ENCODE results near the gene FOSL1. TPM values are rescaled to one million over a fixed set of nuclear protein-coding genes. Genes with fewer than 3 reads are reported as not detected.

The FOSL1 gene
- total and polyA plus RNA-seq, 2 donors (not counting 1 experiment from before 2014, with no cell fraction given), result 2.3 TPM; not detected in 1

DNA sequence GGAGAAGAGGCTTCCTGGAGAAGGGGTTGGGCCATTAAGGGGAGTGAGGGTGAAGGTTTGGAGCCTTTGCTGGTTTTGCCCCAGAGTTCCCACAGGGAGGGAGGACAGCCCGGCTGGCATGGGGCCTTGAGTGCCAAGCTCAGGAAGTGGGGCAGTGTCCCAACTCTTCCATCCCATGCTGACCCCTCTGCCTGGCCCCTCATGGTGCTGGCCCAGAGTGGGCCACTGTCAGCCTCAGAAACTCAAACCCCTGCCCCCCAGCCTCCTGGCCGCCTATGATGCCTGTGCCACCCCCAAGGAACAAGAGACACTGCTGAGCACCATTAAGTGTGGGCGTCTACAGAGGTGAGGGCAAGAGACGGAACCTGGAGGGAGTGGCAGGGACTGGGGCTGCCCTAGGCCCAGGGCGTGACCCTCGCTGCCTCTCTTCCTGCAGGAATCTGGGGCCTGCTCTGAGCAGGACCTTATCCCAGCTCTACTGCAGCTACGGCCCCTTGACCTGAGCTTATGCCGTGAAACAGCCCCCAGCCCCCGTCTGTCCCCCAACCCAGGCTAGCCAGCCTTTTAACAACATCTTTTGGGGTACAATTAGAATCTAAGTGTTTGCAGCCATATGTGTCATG is 34.5 kb downstream of the FOSL1 start:
- H3K4me2 ChIP-seq (replicated peaks; ENCODE audit: low read depth, low read length, poor library complexity, severe bottlenecking), result no peak overlapping the region
- no peak overlapping the region for H3K4me3 ChIP-seq (ENCODE audit: control extremely low read depth in 1 of 5, extremely low read depth in 1 of 5, insufficient read depth in 1 of 5, low read depth in 2 of 5, low read length in 4 of 5)
- peaks cover 0 to 52% of the 10 kb centered on the region in 2 experiments for H3K36me3 ChIP-seq (replicated peaks in 1 of 2; ENCODE audit: control extremely low read depth in 1 of 2, control insufficient read depth in 1 of 2, extremely low read depth in 1 of 2, insufficient read depth in 2 of 2, low read length in 1 of 2)
- H3K4me3 Mint-ChIP-seq, result no peak overlapping the region
- H4K20me1 ChIP-seq (ENCODE audit: control insufficient read depth, insufficient read depth, low read length, poor library complexity, severe bottlenecking), result peaks cover 34% of the 10 kb centered on the region
- H3K9me3 ChIP-seq (ENCODE audit: control extremely low read depth in 1 of 3, control insufficient read depth in 2 of 3, insufficient read depth in 1 of 3, low read length in 2 of 3), result no peaks in the 10 kb centered on the region
- ATAC-seq (ENCODE audit: low read depth) (no peak), DNase-seq (no peak)
- H3K27ac ChIP-seq (ENCODE audit: low read length in 2 of 2), result no peak overlapping the region
- H3K79me2 ChIP-seq (ENCODE audit: control insufficient read depth, insufficient read depth, low read length), result peaks cover 30% of the 10 kb centered on the region
- H3K9me3 Mint-ChIP-seq (ENCODE audit: insufficient read depth), result no peaks in the 10 kb centered on the region
- WGBS (ENCODE audit: insufficient coverage), result 93% methylated on average over 6 of the region's 9 CpGs
- no peaks in the 10 kb centered on the region for H3K27me3 Mint-ChIP-seq
- ChIA-PET POLR2A (interaction anchor here (0.5 to 0.6 kb wide), 2 partner anchors 13 to 179 kb away, joined by 3 read pairs; no protein-coding TSS in a partner anchor), CTCF (interaction anchor here (0.7 to 7.0 kb wide), 2 partner anchors 22 to 96 kb away, joined by 6 to 65 read pairs; partner anchors contain the start of genes CCDC85B and FIBP)
- TF ChIP-seq EZH2 (IDR thresholded peaks at IDR 0.05; ENCODE audit: borderline replicate concordance, insufficient read depth, low read depth, low read length, poor library complexity, severe bottlenecking), result no peak
- TF ChIP-seq, protein P1, sequence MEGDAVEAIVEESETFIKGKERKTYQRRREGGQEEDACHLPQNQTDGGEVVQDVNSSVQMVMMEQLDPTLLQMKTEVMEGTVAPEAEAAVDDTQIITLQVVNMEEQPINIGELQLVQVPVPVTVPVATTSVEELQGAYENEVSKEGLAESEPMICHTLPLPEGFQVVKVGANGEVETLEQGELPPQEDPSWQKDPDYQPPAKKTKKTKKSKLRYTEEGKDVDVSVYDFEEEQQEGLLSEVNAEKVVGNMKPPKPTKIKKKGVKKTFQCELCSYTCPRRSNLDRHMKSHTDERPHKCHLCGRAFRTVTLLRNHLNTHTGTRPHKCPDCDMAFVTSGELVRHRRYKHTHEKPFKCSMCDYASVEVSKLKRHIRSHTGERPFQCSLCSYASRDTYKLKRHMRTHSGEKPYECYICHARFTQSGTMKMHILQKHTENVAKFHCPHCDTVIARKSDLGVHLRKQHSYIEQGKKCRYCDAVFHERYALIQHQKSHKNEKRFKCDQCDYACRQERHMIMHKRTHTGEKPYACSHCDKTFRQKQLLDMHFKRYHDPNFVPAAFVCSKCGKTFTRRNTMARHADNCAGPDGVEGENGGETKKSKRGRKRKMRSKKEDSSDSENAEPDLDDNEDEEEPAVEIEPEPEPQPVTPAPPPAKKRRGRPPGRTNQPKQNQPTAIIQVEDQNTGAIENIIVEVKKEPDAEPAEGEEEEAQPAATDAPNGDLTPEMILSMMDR (IDR thresholded peaks at IDR 0.05), result no peak
- no peaks in the 10 kb centered on the region for H3K27me3 ChIP-seq (replicated peaks in 1 of 4; ENCODE audit: control extremely low read depth in 1 of 4, control insufficient read depth in 3 of 4, insufficient read depth in 4 of 4, low read length in 3 of 4)
- H3K4me1 ChIP-seq (ENCODE audit: control insufficient read depth in 2 of 2, insufficient read depth in 2 of 2, low read length in 2 of 2), result peaks cover 12 to 19% of the 10 kb centered on the region in 2 donors
- intact Hi-C loops (cut with micrococcal nuclease), result no loop called here
- no peak overlapping the region for H2AFZ ChIP-seq (ENCODE audit: insufficient read depth, low read depth, low read length, poor library complexity, severe bottlenecking)
- H3K4me1 Mint-ChIP-seq, result peaks cover 19% of the 10 kb centered on the region
- H3K9ac ChIP-seq (ENCODE audit: low read length), result no peak overlapping the region
- H3K27ac Mint-ChIP-seq, result no peak overlapping the region

DNA sequence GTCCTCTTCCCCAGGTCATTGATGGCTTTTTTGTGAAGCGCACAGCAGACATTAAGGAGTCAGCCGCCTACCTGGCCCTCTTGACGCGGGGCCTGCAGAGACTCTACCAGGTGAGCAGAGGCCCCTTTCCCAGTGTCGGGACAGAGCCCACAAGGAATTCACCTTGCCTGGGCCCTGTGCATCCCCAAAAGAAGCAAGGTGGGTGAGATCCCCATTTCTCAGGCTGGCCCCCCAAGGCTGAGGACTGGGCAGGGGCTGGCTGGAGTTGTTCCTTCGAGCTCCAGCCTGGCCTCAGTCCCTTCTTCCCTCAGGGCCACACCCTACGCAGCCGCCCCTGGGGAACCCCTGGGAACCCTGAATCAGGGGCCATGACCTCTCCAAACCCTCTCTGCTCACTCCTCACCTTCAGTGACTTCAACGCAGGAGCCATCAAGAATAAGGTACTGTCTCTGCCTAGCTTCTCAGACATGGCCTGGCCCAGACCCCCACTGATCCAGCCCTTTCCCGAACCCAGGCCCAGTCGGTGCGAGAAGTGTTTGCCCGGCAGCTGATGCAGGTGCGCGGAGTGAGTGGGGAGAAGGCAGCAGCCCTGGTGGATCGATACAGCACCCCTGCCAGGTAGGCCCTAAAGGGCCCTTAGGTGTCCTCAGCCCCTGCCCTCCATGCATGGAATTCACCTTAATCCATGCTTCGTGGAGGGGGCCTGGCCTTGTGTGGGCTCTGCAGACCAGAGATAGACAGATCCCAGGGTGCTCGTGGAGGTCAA is 35.3 kb downstream of the FOSL1 start:
- Histone ChIP-seq H2AFZ (ENCODE audit: insufficient read depth, low read depth, low read length, poor library complexity, severe bottlenecking) (no peak overlapping the region), H3K9me3 (ENCODE audit: control extremely low read depth in 1 of 3, control insufficient read depth in 2 of 3, insufficient read depth in 1 of 3, low read length in 2 of 3) (no peaks in the 10 kb centered on the region), H3K27ac (ENCODE audit: low read length in 2 of 2) (no peak overlapping the region), H3K36me3 (replicated peaks in 1 of 2; ENCODE audit: control extremely low read depth in 1 of 2, control insufficient read depth in 1 of 2, extremely low read depth in 1 of 2, insufficient read depth in 2 of 2, low read length in 1 of 2) (peaks cover 0 to 52% of the 10 kb centered on the region in 2 experiments), H4K20me1 (ENCODE audit: control insufficient read depth, insufficient read depth, low read length, poor library complexity, severe bottlenecking) (peaks cover 34% of the 10 kb centered on the region), H3K27me3 (replicated peaks in 1 of 4; ENCODE audit: control extremely low read depth in 1 of 4, control insufficient read depth in 3 of 4, insufficient read depth in 4 of 4, low read length in 3 of 4) (no peaks in the 10 kb centered on the region), H3K4me2 (replicated peaks; ENCODE audit: low read depth, low read length, poor library complexity, severe bottlenecking) (no peak overlapping the region), H3K79me2 (ENCODE audit: control insufficient read depth, insufficient read depth, low read length) (peaks cover 30% of the 10 kb centered on the region), H3K9ac (ENCODE audit: low read length) (no peak overlapping the region), H3K4me1 (ENCODE audit: control insufficient read depth in 2 of 2, insufficient read depth in 2 of 2, low read length in 2 of 2) (peaks cover 9 to 18% of the 10 kb centered on the region in 2 donors), H3K4me3 (ENCODE audit: control extremely low read depth in 1 of 5, extremely low read depth in 1 of 5, insufficient read depth in 1 of 5, low read depth in 2 of 5, low read length in 4 of 5) (no peak overlapping the region)
- POLR2A ChIA-PET, result no interaction called here
- CTCF ChIA-PET, result no interaction called here
- H3K9me3 Mint-ChIP-seq (ENCODE audit: insufficient read depth), result no peaks in the 10 kb centered on the region
- H3K4me3 Mint-ChIP-seq, result no peak overlapping the region
- H3K4me1 Mint-ChIP-seq, result peaks cover 18% of the 10 kb centered on the region
- 93% methylated on average over 18 of the region's 18 CpGs for WGBS (ENCODE audit: insufficient coverage)
- DNase-seq (no peak), ATAC-seq (ENCODE audit: low read depth) (no peak)
- no peak for TF ChIP-seq EZH2 (IDR thresholded peaks at IDR 0.05; ENCODE audit: borderline replicate concordance, insufficient read depth, low read depth, low read length, poor library complexity, severe bottlenecking)
- TF ChIP-seq, protein P1 (IDR thresholded peaks at IDR 0.05), result no peak
- no peak overlapping the region for H3K27ac Mint-ChIP-seq
- intact Hi-C loops (cut with micrococcal nuclease), result no loop called here
- no peaks in the 10 kb centered on the region for H3K27me3 Mint-ChIP-seq
